K562 (cell line): ENCODE data around the gene CDH3. TPM values are rescaled to one million over a fixed set of nuclear protein-coding genes. Genes with fewer than 3 reads are reported as not detected.
A peak's percentile ranks its signal among the peaks of the same experiment; 100 is the strongest.

Source experiments
- ATAC-seq: fragments of 200-7000 bp; cut with Tn5 transposase; 3 replicates; pipeline ENCODE4 v1.9.1; 2020; ENCODE audit warnings: moderate library complexity
- BruUV-seq: library from RNA; stranded (reverse); fragments of 400-500 nt; replicated peaks from 2 replicates; lab custom pipeline; 2021; lab: Mats Ljungman, UMichigan
- CTCF ChIA-PET: fragments of 300-600 bp; formaldehyde crosslinking; extraction: SDS; loops from one replicate; lab custom pipeline; 2021; ENCODE audit warnings: low intra/inter-chr PET ratio; lab: Yijun Ruan, JAX
- POLR2A ChIA-PET: fragments of 300-600, 350-650 bp; sonication (Branson Sonifier 250); formaldehyde crosslinking; extraction: SDS; loops from one replicate; lab custom pipeline; 2021; ENCODE audit warnings: antibody characterized with exemption, inconsistent platforms; lab: Yijun Ruan, JAX
- DNase-seq, 4 experiments: peaks; one replicate each; pipeline versions ENCODE4 v3.0.0 to v3.0.0-alpha.2; 2011 to 2018; ENCODE audit warnings: low spot score in 3 of 4, mixed read lengths in 3 of 4; ENCODE audit errors: extremely low read depth in 1 of 4
- FAIRE-seq: peaks from 2 replicates; lab custom pipeline; 2011; peaks lifted over from hg19 to GRCh38; lab: Jason Lieb, UNC
- H2AFZ ChIP-seq: 2 replicates; pipeline ENCODE4 v1.6.0; 2011; ENCODE audit warnings: low read depth, low read length, control low read depth, inconsistent platforms
- H3K27ac ChIP-seq: fragments of 200-600 bp; 3 replicates; pipeline ENCODE4 v1.8.0; 2011; ENCODE audit warnings: low read depth, mild to moderate bottlenecking, control low read depth, inconsistent platforms, low read length, moderate library complexity, mixed read lengths; ENCODE audit errors: extremely low read depth
- H3K27me3 ChIP-seq, 2 experiments: fragments of 300-600 bp in 1 of 2; 2 replicates in 1 of 2; 3 replicates in 1 of 2; pipeline versions ENCODE4 v1.6.0 to v1.8.0; 2011; ENCODE audit warnings: inconsistent platforms in 2 of 2, low read length in 2 of 2, mild to moderate bottlenecking in 1 of 2, mixed read lengths in 1 of 2, moderate library complexity in 1 of 2; ENCODE audit not compliant: control insufficient read depth in 2 of 2, insufficient read depth in 2 of 2
- H3K36me3 ChIP-seq: fragments of 300-600 bp; 3 replicates; pipeline ENCODE4 v1.8.0; 2011; ENCODE audit warnings: mild to moderate bottlenecking, low read length, inconsistent platforms; ENCODE audit not compliant: control insufficient read depth, insufficient read depth
- H3K4me1 ChIP-seq, 2 experiments: fragments of 200-600 bp in 1 of 2; replicated peaks in 1 of 2; 2 replicates in 1 of 2; 3 replicates in 1 of 2; pipeline versions ENCODE4 v1.5.1 to v1.8.0; 2011; ENCODE audit warnings: inconsistent platforms in 2 of 2, low read length in 2 of 2, mild to moderate bottlenecking in 1 of 2, mixed read lengths in 1 of 2, moderate library complexity in 1 of 2; ENCODE audit not compliant: control insufficient read depth in 2 of 2, insufficient read depth in 2 of 2
- H3K4me2 ChIP-seq: 2 replicates; pipeline ENCODE4 v1.6.1; 2011; ENCODE audit warnings: low read length, control low read depth, inconsistent platforms, mixed read lengths; ENCODE audit not compliant: insufficient read depth
- H3K4me3 ChIP-seq: fragments of 200-600 bp; sonication (generic), shearing (Covaris generic); 2 replicates; pipeline ENCODE4 v1.5.1; 2016; ENCODE audit warnings: control low read depth, inconsistent platforms
- H3K79me2 ChIP-seq: fragments of 200-600 bp; 3 replicates; pipeline ENCODE4 v1.8.0; 2011; ENCODE audit warnings: low read length, inconsistent platforms; ENCODE audit not compliant: control insufficient read depth, insufficient read depth
- H3K9ac ChIP-seq, 2 experiments: 2 replicates each; pipeline versions ENCODE4 v1.6.0 to v1.6.1; 2011; ENCODE audit warnings: low read depth in 2 of 2, low read length in 2 of 2, control low read depth in 1 of 2, inconsistent platforms in 1 of 2, mild to moderate bottlenecking in 1 of 2, mixed read lengths in 1 of 2; ENCODE audit not compliant: insufficient read depth in 1 of 2
- H3K9me1 ChIP-seq: one replicate; pipeline ENCODE4 v1.6.0; 2011; ENCODE audit warnings: inconsistent platforms, mild to moderate bottlenecking, low read length, moderate library complexity; ENCODE audit not compliant: control insufficient read depth, insufficient read depth
- H3K9me3 ChIP-seq: replicated peaks from 2 replicates; pipeline ENCODE4 v1.5.1; 2011; ENCODE audit warnings: low read depth, low read length, inconsistent platforms; ENCODE audit not compliant: control insufficient read depth, insufficient read depth
- H4K20me1 ChIP-seq: replicated peaks from 2 replicates; pipeline ENCODE4 v1.6.1; 2011; ENCODE audit warnings: low read length, inconsistent platforms, mixed read lengths; ENCODE audit not compliant: control insufficient read depth, insufficient read depth
- BRD4 ChIP-seq: fragments of 200-600 bp; sonication (generic); IDR thresholded peaks from 2 replicates; pipeline ENCODE4 v1.6.1; 2017; ENCODE audit warnings: inconsistent platforms
- HDAC2 ChIP-seq: fragments of 450-650 bp; IDR thresholded peaks from 2 replicates; pipeline ENCODE4 v1.6.1; 2016; ENCODE audit warnings: mild to moderate bottlenecking
- KDM4B ChIP-seq, 2 experiments: fragments of 450-650 bp in 1 of 2; sonication (generic) in 1 of 2; IDR thresholded peaks; 2 replicates each; pipeline ENCODE4 v1.6.1; 2016 to 2017; ENCODE audit warnings: borderline replicate concordance in 2 of 2, antibody characterized with exemption in 1 of 2, low read depth in 1 of 2, mild to moderate bottlenecking in 1 of 2
- NCOA6 ChIP-seq: fragments of 450-650 bp; IDR thresholded peaks from 2 replicates; pipeline ENCODE4 v1.6.1; 2017; ENCODE audit warnings: mild to moderate bottlenecking
- NFRKB ChIP-seq: fragments of 450-650 bp; IDR thresholded peaks from 2 replicates; pipeline ENCODE4 v1.6.1; 2016; ENCODE audit warnings: low read depth
- POLR2G ChIP-seq: fragments of 200-400 bp; formaldehyde crosslinking; IDR thresholded peaks from 2 replicates; pipeline ENCODE4 v1.6.1; 2017; ENCODE audit warnings: low read depth, mild to moderate bottlenecking, antibody characterized with exemption, low read length, moderate library complexity
- RBM15 ChIP-seq: fragments of 200-400 bp; formaldehyde crosslinking; IDR thresholded peaks from 2 replicates; pipeline ENCODE4 v1.6.1; 2018; ENCODE audit warnings: mild to moderate bottlenecking, low read length, moderate library complexity; ENCODE audit not compliant: insufficient read depth
- RBM39 ChIP-seq: fragments of 200-400 bp; formaldehyde crosslinking; optimal IDR thresholded peaks from 2 replicates; pipeline ENCODE3; 2018; ENCODE audit warnings: low read depth, low read length
- RFX5 ChIP-seq: IDR thresholded peaks from 2 replicates; pipeline ENCODE4 v1.6.1; 2011; ENCODE audit warnings: low read depth, mild to moderate bottlenecking, improper control_type of control experiment, low read length
- TAF1 ChIP-seq: IDR thresholded peaks from 2 replicates; pipeline ENCODE4 v1.6.1; 2011; ENCODE audit warnings: mild to moderate bottlenecking, low read length, moderate library complexity; ENCODE audit not compliant: insufficient read depth, control insufficient read depth, severe bottlenecking; ENCODE audit errors: extremely low read depth
- YBX1 ChIP-seq: fragments of 450-650 bp; IDR thresholded peaks from 2 replicates; pipeline ENCODE4 v1.7.1; 2016; ENCODE audit warnings: mild to moderate bottlenecking
- YY1 ChIP-seq, 3 experiments: IDR thresholded peaks; 2 replicates each; pipeline ENCODE4 v1.6.1; 2011; ENCODE audit warnings: low read length in 2 of 3, mild to moderate bottlenecking in 2 of 3, moderate library complexity in 2 of 3, borderline replicate concordance in 1 of 3, control low read depth in 1 of 3, low read depth in 1 of 3; ENCODE audit not compliant: insufficient read depth in 3 of 3, insufficient replicate concordance in 2 of 3, control insufficient read depth in 1 of 3, insufficient read length in 1 of 3; ENCODE audit errors: extremely low read depth in 1 of 3
- ZBTB1 ChIP-seq: sonication (generic); formaldehyde crosslinking; IDR thresholded peaks from 2 replicates; pipeline ENCODE4 v1.8.1; 2023; ENCODE audit warnings: missing genetic modification reagents, low read depth, mild to moderate bottlenecking, borderline replicate concordance
- ZNF239 ChIP-seq: fragments of 250-450 bp; sonication (Bioruptor Pico); IDR thresholded peaks from 2 replicates; pipeline ENCODE4 v1.4.0; 2020; ENCODE audit warnings: mild to moderate bottlenecking
- ZNF766 ChIP-seq: fragments of 200-800 bp; sonication (Bioruptor generic); conservative IDR thresholded peaks from 2 replicates; pipeline ENCODE4 v1.6.1; 2016; ENCODE audit warnings: missing genetic modification characterization, missing compliant biosample characterization
- WGBS: fragments of 100-300 bp; shearing (Covaris generic); methylation state at CpG from one replicate; pipeline ENCODE4 v1.1.6; 2016; ENCODE audit warnings: low coverage, mixed read lengths; ENCODE audit not compliant: insufficient coverage; ENCODE audit errors: missing lambda C conversion rate; 5-methylcytosine and 5-hydroxymethylcytosine counted together
- in situ Hi-C: fragments of 300-500 bp; cut with MboI; formaldehyde crosslinking; loops from 4 replicates; pipeline ENCODE4 v1.15.0; 2018; ENCODE audit warnings: inconsistent platforms, mixed read lengths
- intact Hi-C: fragments of 100-400 bp; cut with micrococcal nuclease; formaldehyde crosslinking; loops from 2 replicates; pipeline ENCODE4 v1.14.2; 2022
- polyA plus RNA-seq, 8 experiments: library from polyadenylated mRNA; depleted of rRNA in 4 of 8; stranded (reverse) in 5 of 8; unstranded in 3 of 8; fragments of >200 nt; fragmentation: Nextera tagmentation in 2 of 8; fragmentation: Illumina TruSeq in 1 of 8; extraction: Ambion mirVana in 2 of 8; extraction: Trizol in 1 of 8; gene quantifications; 2 replicates each; pipeline versions ENCODE4 v1.2.1 to v1.2.3, GENCODE V29; 2011 to 2014; ENCODE audit warnings: inconsistent platforms in 1 of 8, missing spikeins in 1 of 8
- total RNA-seq, 7 experiments: library from RNA; depleted of rRNA in 6 of 7; stranded (reverse); fragments of >200 nt in 6 of 7; fragmentation: Illumina TruSeq in 2 of 7; extraction: Trizol in 2 of 7; gene quantifications; 2 replicates each; pipeline versions ENCODE4 v1.2.1 to v1.2.3, GENCODE V29; 2011 to 2021; ENCODE audit warnings: low replicate concordance in 1 of 7
- TF ChIP-seq, protein P1 (sequence below), 2 experiments: fragments of 450-650 bp in 1 of 2; sonication (generic) in 1 of 2; formaldehyde crosslinking in 1 of 2; IDR thresholded peaks in 1 of 2; conservative IDR thresholded peaks in 1 of 2; 2 replicates each; pipeline versions ENCODE4 v1.6.1 to v1.8.1; 2016 to 2023; ENCODE audit warnings: mild to moderate bottlenecking in 2 of 2, moderate library complexity in 2 of 2, inconsistent platforms in 1 of 2, missing genetic modification reagents in 1 of 2
- TF ChIP-seq, protein P2 (sequence below): sonication (generic); formaldehyde crosslinking; IDR thresholded peaks from 2 replicates; pipeline ENCODE4 v1.9.0; 2022; ENCODE audit warnings: mild to moderate bottlenecking, missing genetic modification reagents

CDH3 gene
- total and polyA plus RNA-seq, 9 of the 15 experiments (the other 6 are each of a cell fraction or from before 2014, with no cell fraction given) = 0.06 to 0.09 TPM; not detected in 7

DNA sequence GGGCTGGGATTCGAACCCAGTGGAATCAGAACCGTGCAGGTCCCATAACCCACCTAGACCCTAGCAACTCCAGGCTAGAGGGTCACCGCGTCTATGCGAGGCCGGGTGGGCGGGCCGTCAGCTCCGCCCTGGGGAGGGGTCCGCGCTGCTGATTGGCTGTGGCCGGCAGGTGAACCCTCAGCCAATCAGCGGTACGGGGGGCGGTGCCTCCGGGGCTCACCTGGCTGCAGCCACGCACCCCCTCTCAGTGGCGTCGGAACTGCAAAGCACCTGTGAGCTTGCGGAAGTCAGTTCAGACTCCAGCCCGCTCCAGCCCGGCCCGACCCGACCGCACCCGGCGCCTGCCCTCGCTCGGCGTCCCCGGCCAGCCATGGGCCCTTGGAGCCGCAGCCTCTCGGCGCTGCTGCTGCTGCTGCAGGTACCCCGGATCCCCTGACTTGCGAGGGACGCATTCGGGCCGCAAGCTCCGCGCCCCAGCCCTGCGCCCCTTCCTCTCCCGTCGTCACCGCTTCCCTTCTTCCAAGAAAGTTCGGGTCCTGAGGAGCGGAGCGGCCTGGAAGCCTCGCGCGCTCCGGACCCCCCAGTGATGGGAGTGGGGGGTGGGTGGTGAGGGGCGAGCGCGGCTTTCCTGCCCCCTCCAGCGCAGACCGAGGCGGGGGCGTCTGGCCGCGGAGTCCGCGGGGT, 92.1 kb downstream of the CDH3 start, which contains the start of gene CDH1:
Gene CDH1, plus strand, starts transcription at position 247 of the 684 bp plus-strand sequence. Its CDS starts 124 bp downstream, at position 371.
- CTCF ChIA-PET = no interaction called here

More for the DNA sequence above, 92.1 kb downstream of the CDH3 start, which contains the start of gene CDH1:
- no peak for FAIRE-seq
- H3K79me2 ChIP-seq = no peaks in the 10 kb centered on the region
- TF ChIP-seq RBM15 = no peak
- TF ChIP-seq ZNF766 (CRISPR knock-in tag) = no peak
- no peak for TF ChIP-seq NFRKB
- no peak for TF ChIP-seq KDM4B (IDR thresholded peaks at IDR 0.05; ENCODE audit: borderline replicate concordance in 2 of 2, low read depth in 1 of 2)
- no peak for TF ChIP-seq RFX5
- TF ChIP-seq, protein P1, sequence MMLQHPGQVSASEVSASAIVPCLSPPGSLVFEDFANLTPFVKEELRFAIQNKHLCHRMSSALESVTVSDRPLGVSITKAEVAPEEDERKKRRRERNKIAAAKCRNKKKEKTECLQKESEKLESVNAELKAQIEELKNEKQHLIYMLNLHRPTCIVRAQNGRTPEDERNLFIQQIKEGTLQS (IDR thresholded peaks at IDR 0.05) = no peak
- TF ChIP-seq, protein P1 (CRISPR knock-in tag; conservative IDR thresholded peaks at IDR 0.05) = no peak
- TF ChIP-seq ZNF239 (CRISPR knock-in tag) = no peak
- TF ChIP-seq BRD4 = no peak
- TF ChIP-seq YY1 (IDR thresholded peaks at IDR 0.05; ENCODE audit: borderline replicate concordance in 1 of 3, control insufficient read depth in 1 of 3, extremely low read depth in 1 of 3, insufficient read depth in 3 of 3, insufficient read length in 1 of 3, insufficient replicate concordance in 2 of 3, low read depth in 1 of 3, low read length in 2 of 3) = no peak
- TF ChIP-seq, protein P2, sequence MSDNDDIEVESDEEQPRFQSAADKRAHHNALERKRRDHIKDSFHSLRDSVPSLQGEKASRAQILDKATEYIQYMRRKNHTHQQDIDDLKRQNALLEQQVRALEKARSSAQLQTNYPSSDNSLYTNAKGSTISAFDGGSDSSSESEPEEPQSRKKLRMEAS = no peak
- no peak for TF ChIP-seq POLR2G
- no peak for TF ChIP-seq HDAC2
- TF ChIP-seq NCOA6 = no peak
- no peak for TF ChIP-seq RBM39
- no peak for TF ChIP-seq TAF1
- no peak for TF ChIP-seq ZBTB1 (CRISPR knock-in tag)
- TF ChIP-seq YBX1 = no peak
- no peaks in the 10 kb centered on the region for H3K36me3 ChIP-seq
- no peaks in the 10 kb centered on the region for H3K27me3 ChIP-seq
- peak within 1 kb of the TSS; percentile 36; the same call in 1 of the 2 replicates for H2AFZ ChIP-seq
- POLR2A ChIA-PET = interaction anchor here (1.3 kb wide), 1 partner anchor 10 kb away, joined by 8 read pairs; no protein-coding TSS in a partner anchor
- H3K27ac ChIP-seq = no peak within 1 kb of the TSS
- ATAC-seq = no peak
- no TSS peak for BruUV-seq
- H3K4me1 ChIP-seq = peaks cover 38% of the 10 kb centered on the region in 2 experiments
- H3K9ac ChIP-seq = 0 out of 4 replicates have a peak within 1 kb of the TSS, but pooled peaks of 1 of the 2 experiments have one; percentile 16
- in situ Hi-C loops = no loop called here
- intact Hi-C loops = no loop called here
- DNase-seq = no peak
- H4K20me1 ChIP-seq = no peaks in the 10 kb centered on the region
- no peaks in the 10 kb centered on the region for H3K9me1 ChIP-seq
- no peaks in the 10 kb centered on the region for H3K9me3 ChIP-seq
- 96% methylated on average over 21 of the region's 63 CpGs for WGBS
- H3K4me3 ChIP-seq = no peak within 1 kb of the TSS
- no peak within 1 kb of the TSS for H3K4me2 ChIP-seq
